GM06990 (cell line): ENCODE measurements around the gene ZGPAT.

Experiments used
- DNase-seq: peaks from one replicate; pipeline ENCODE4 v3.0.0-alpha.2; 2011; ENCODE audit not compliant: insufficient read length; ENCODE audit errors: extremely low read depth
- H3K27me3 ChIP-seq: replicated peaks from 2 replicates; pipeline ENCODE4 v1.6.0; 2011; ENCODE audit warnings: low read length; ENCODE audit not compliant: control insufficient read depth, insufficient read depth
- H3K36me3 ChIP-seq: 2 replicates; pipeline ENCODE4 v1.5.1; 2011; ENCODE audit warnings: low read length; ENCODE audit not compliant: control insufficient read depth, insufficient read depth
- H3K4me3 ChIP-seq: replicated peaks from 2 replicates; pipeline ENCODE4 v1.5.1; 2011; ENCODE audit warnings: low read depth, mild to moderate bottlenecking, control low read depth, low read length
- TF ChIP-seq, protein P1 (sequence below): IDR thresholded peaks from 2 replicates; pipeline ENCODE4 v1.5.1; 2011; ENCODE audit warnings: low read length, control low read depth, mild to moderate bottlenecking, inconsistent platforms; ENCODE audit not compliant: insufficient read depth, poor library complexity, severe bottlenecking

Gene ZGPAT

GRCh38 chr20:63700199-63701050, 7.4 kb upstream of the ZGPAT start:
- H3K36me3 ChIP-seq = peaks cover 27% of the 10 kb centered on the region
- H3K27me3 ChIP-seq = no peaks in the 10 kb centered on the region
- TF ChIP-seq, protein P1, sequence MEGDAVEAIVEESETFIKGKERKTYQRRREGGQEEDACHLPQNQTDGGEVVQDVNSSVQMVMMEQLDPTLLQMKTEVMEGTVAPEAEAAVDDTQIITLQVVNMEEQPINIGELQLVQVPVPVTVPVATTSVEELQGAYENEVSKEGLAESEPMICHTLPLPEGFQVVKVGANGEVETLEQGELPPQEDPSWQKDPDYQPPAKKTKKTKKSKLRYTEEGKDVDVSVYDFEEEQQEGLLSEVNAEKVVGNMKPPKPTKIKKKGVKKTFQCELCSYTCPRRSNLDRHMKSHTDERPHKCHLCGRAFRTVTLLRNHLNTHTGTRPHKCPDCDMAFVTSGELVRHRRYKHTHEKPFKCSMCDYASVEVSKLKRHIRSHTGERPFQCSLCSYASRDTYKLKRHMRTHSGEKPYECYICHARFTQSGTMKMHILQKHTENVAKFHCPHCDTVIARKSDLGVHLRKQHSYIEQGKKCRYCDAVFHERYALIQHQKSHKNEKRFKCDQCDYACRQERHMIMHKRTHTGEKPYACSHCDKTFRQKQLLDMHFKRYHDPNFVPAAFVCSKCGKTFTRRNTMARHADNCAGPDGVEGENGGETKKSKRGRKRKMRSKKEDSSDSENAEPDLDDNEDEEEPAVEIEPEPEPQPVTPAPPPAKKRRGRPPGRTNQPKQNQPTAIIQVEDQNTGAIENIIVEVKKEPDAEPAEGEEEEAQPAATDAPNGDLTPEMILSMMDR = no peak
- H3K4me3 ChIP-seq = no peak overlapping the region
- no peak for DNase-seq

DNA sequence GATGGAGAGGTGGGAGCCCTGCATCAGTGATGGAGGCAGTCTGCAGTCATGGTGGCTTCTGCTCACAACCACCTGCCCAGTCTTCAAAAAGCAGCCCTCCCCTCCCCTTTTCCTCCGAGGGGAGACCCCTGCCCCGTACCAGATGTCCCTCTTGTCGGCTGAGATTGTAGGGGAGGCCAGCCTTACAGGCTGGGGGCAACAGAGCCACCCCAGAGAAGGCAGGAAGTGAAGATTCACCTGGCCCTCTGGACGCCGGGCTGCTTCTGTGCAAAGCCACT, 6.8 kb upstream of the ZGPAT start:
- no peak for DNase-seq
- Histone ChIP-seq H3K36me3 (peaks cover 30% of the 10 kb centered on the region), H3K4me3 (no peak overlapping the region), H3K27me3 (no peaks in the 10 kb centered on the region)
- TF ChIP-seq, protein P1 = no peak

DNA sequence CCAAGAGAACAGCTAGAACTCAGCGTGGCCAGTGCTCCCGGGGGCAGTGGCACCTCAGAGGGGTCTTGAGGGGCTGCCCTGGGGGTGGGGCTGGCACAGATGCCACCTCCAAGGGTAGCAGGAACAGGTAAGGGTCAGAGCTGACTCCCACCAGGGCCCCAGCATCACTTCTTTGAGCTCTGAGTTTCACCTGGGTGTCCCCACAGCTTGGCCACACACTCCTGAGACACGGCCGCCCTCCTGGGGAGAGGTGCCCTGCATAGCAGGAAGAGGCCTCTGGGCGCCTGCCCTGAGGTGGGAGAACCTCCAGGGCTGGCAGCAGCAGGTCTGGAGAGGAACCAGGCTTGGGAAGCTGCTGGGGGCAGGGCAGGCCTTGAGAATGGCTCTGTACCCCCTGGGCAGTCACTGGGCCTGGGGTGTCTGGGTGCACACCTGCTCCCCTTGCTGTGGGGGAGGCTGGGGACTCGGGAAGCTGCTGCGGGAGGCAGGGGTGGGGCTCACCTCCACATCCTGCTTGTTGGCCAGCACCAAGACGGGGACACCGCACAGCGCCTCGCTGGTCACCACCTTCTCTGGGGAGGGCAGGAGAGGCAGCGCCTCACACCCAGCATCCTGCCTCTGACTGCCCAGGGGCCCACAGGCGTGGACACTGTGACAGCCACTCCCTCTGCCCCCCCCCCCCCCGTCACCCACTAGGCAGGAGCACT, 6.4 kb upstream of the ZGPAT start:
- DNase-seq = no peak
- TF ChIP-seq, protein P1 = no peak

GRCh38 chr20:63702036-63702665, 5.7 kb upstream of the ZGPAT start:
- no peak for DNase-seq
- Histone ChIP-seq H3K27me3 (no peaks in the 10 kb centered on the region), H3K4me3 (no peak overlapping the region), H3K36me3 (peaks cover 34% of the 10 kb centered on the region)
- TF ChIP-seq, protein P1 = no peak

More for the DNA sequence above, 6.4 kb upstream of the ZGPAT start:
- no peaks in the 10 kb centered on the region for H3K27me3 ChIP-seq
- no peak overlapping the region for H3K4me3 ChIP-seq
- peaks cover 34% of the 10 kb centered on the region for H3K36me3 ChIP-seq

DNA sequence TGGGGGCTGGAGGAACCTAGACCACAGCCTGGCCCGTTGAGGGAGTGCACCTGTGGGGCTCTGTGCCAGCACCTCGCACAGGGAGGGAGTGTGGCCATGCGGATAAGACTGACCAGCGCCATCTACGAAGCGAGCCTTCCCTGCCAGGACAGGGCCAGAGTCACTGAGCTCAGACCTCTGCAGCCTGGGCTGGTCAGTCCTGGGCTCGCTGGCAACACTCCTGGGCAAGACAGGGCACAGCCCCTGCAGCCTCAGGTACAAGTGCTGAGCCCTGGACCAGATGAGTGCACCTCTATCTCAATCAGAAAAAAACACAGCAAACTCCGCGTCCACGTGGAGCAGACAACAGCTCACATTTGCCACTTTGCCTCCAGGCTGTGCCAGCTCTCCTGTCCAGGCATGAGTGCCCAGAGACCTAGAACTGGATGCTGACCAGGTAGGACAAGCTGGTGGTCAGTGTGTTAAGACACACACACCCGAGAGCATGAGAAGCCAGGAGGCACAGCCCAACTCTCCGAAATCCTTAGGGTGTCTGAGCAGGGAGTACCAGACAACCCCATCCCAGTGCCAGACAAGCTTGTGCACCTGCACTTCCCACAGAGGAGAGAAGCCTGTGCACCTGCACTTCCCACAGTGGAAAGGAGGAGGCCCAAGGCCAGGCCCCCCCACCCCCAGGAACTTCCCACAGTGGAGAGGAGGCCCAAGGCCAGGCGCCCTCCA, 4.9 kb upstream of the ZGPAT start:
- TF ChIP-seq, protein P1 = no peak
- H3K36me3 ChIP-seq = peaks cover 34% of the 10 kb centered on the region

More for the DNA sequence above, 4.9 kb upstream of the ZGPAT start:
- H3K27me3 ChIP-seq = no peaks in the 10 kb centered on the region
- DNase-seq = peak; percentile 9
- no peak overlapping the region for H3K4me3 ChIP-seq
